PFSK-1 (cell line): ENCODE data around the gene ADAMTS17.

ENCODE experiments used
- FOXP2 ChIP-seq: optimal IDR thresholded peaks from 2 replicates; pipeline ENCODE3; 2011; ENCODE audit warnings: borderline replicate concordance, control low read depth, inconsistent platforms; ENCODE audit not compliant: insufficient read depth; ENCODE audit errors: extremely low read length, extremely low read depth
- POLR2AphosphoS5 ChIP-seq: IDR thresholded peaks from 2 replicates; pipeline ENCODE4 v1.6.1; 2012; ENCODE audit warnings: low read depth, mild to moderate bottlenecking, control low read depth, low read length, moderate library complexity
- REST ChIP-seq, 2 experiments: IDR thresholded peaks; 2 replicates each; pipeline versions ENCODE4 v1.6.1 to v1.8.0; 2011 to 2012; ENCODE audit warnings: low read depth in 2 of 2, low read length in 2 of 2, control low read depth in 1 of 2, inconsistent platforms in 1 of 2, mild to moderate bottlenecking in 1 of 2, moderate library complexity in 1 of 2; ENCODE audit not compliant: insufficient read depth in 1 of 2
- SIN3A ChIP-seq: IDR thresholded peaks from 2 replicates; pipeline ENCODE4 v1.6.1; 2012; ENCODE audit warnings: mild to moderate bottlenecking, low read length, moderate library complexity, borderline replicate concordance; ENCODE audit not compliant: insufficient read depth
- TAF1 ChIP-seq: IDR thresholded peaks from 2 replicates; pipeline ENCODE4 v1.6.1; 2012; ENCODE audit warnings: low read length, control low read depth, borderline replicate concordance; ENCODE audit not compliant: insufficient read depth

Gene ADAMTS17

GRCh38 chr15:100187677-100188076 is 154.1 kb downstream of the ADAMTS17 start:
- no peak for TF ChIP-seq POLR2AphosphoS5
- TF ChIP-seq REST (IDR thresholded peaks at IDR 0.05; ENCODE audit: insufficient read depth in 1 of 2, low read depth in 2 of 2, low read length in 2 of 2) = no peak
- no peak for TF ChIP-seq FOXP2
- no peak for TF ChIP-seq TAF1
- no peak for TF ChIP-seq SIN3A

GRCh38 chr15:100186960-100187359 is 154.8 kb downstream of the ADAMTS17 start:
- TF ChIP-seq POLR2AphosphoS5 (no peak), REST (IDR thresholded peaks at IDR 0.05; ENCODE audit: insufficient read depth in 1 of 2, low read depth in 2 of 2, low read length in 2 of 2) (no peak), SIN3A (no peak), TAF1 (no peak), FOXP2 (no peak)

- no peak for TF ChIP-seq TAF1
These were observed 155.4 kb downstream of the ADAMTS17 start for GRCh38 chr15:100186366-100186765.

GRCh38 chr15:100183921-100184495 is 157.8 kb downstream of the ADAMTS17 start:
- TF ChIP-seq POLR2AphosphoS5 (no peak), SIN3A (no peak), FOXP2 (no peak), TAF1 (no peak), REST (IDR thresholded peaks at IDR 0.05; ENCODE audit: insufficient read depth in 1 of 2, low read depth in 2 of 2, low read length in 2 of 2) (no peak)

GRCh38 chr15:100180921-100181320 is 160.9 kb downstream of the ADAMTS17 start:
- TF ChIP-seq SIN3A = no peak
- TF ChIP-seq REST (IDR thresholded peaks at IDR 0.05; ENCODE audit: insufficient read depth in 1 of 2, low read depth in 2 of 2, low read length in 2 of 2) = no peak
